ENCODE results near the gene VPS9D1.
A peak's percentile ranks its signal among the peaks of the same experiment; 100 is the strongest.
"Not testable (repeated sequence)": the region's sequence is repeated elsewhere in the genome, so short reads cannot be mapped to it uniquely, and the experiment has no call there.

The VPS9D1 gene

GRCh38 chr16:89709166-89709565 is 11.5 kb downstream of the VPS9D1 start:
- no peak for DNase-seq

GRCh38 chr16:89708481-89708931 is 12.2 kb downstream of the VPS9D1 start:
- DNase-seq = no peak

- DNase-seq = no peak
Observed at GRCh38 chr16:89707695-89708094, 13.0 kb downstream of the VPS9D1 start.

- DNase-seq = no peak
Observed at GRCh38 chr16:89706518-89707260, 14.0 kb downstream of the VPS9D1 start.

- no peak for DNase-seq
Observed at GRCh38 chr16:89705006-89705405, 15.7 kb downstream of the VPS9D1 start.

- DNase-seq = no peak
Observed at GRCh38 chr16:89704281-89704680, 16.4 kb downstream of the VPS9D1 start.

- peak; percentile 88 for DNase-seq
Observed at GRCh38 chr16:89701425-89702406, 19.0 kb downstream of the VPS9D1 start, which contains the start of gene SPATA2L. Gene SPATA2L, minus strand, starts transcription at chr16:89701705. Its CDS starts 473 bp downstream, at chr16:89701232.

- DNase-seq = peak; percentile 32
Observed at GRCh38 chr16:89700649-89701424, 19.9 kb downstream of the VPS9D1 start.

GRCh38 chr16:89700100-89700648 is 20.5 kb downstream of the VPS9D1 start:
- DNase-seq = peak; percentile 97

- not testable (repeated sequence) for DNase-seq
Observed at GRCh38 chr16:89699629-89700099, 21.0 kb downstream of the VPS9D1 start.

- not testable (repeated sequence) for DNase-seq
Observed at GRCh38 chr16:89698717-89699116, 22.0 kb downstream of the VPS9D1 start.

- DNase-seq = no peak
Observed at GRCh38 chr16:89697616-89698331, 22.9 kb downstream of the VPS9D1 start.

- DNase-seq = no peak
Observed at GRCh38 chr16:89697161-89697615, 23.5 kb downstream of the VPS9D1 start.

GRCh38 chr16:89696670-89697128 is 24.0 kb downstream of the VPS9D1 start:
- peak; percentile 42 for DNase-seq

GRCh38 chr16:89695875-89696669 is 24.6 kb downstream of the VPS9D1 start:
- DNase-seq = no peak

GRCh38 chr16:89695086-89695874 is 25.4 kb downstream of the VPS9D1 start:
- no peak for DNase-seq

- DNase-seq = not testable (repeated sequence)
Observed at GRCh38 chr16:89694784-89695085, 26.0 kb downstream of the VPS9D1 start.

- no peak for DNase-seq
Observed at GRCh38 chr16:89693931-89694783, 26.5 kb downstream of the VPS9D1 start.

GRCh38 chr16:89693289-89693731 is 27.4 kb downstream of the VPS9D1 start:
- no peak for DNase-seq

All from MV-4-11 (cell line).